Uterus (tissue), 4 donors: Measurements from ENCODE around the gene TNFRSF4. TPM values are rescaled to one million over a fixed set of nuclear protein-coding genes. Genes with fewer than 3 reads are reported as not detected.
"Not testable (repeated sequence)": the region's sequence is repeated elsewhere in the genome, so short reads cannot be mapped to it uniquely, and the experiment has no call there.

Experiments
- DNase-seq, 2 donors: peaks; one replicate each; pipeline ENCODE4 v3.0.0-alpha.2; 2019 to 2020
- H3K27ac ChIP-seq, 2 donors: fragments of 200-600 bp; sonication (generic); 1 replicate in 1 of 2; 2 replicates in 1 of 2; pipeline ENCODE4 v1.5.1; 2016 to 2018
- H3K27me3 ChIP-seq, 2 donors: fragments of 200-600 bp; sonication (generic); one replicate each; pipeline ENCODE4 v1.5.1; 2018 to 2019; ENCODE audit warnings: control low read depth in 1 of 2
- H3K36me3 ChIP-seq, 2 donors: fragments of 200-600 bp; sonication (generic); one replicate each; pipeline ENCODE4 v1.5.1; 2019; ENCODE audit warnings: control low read depth in 1 of 2
- H3K4me1 ChIP-seq, 2 donors: fragments of 200-600 bp; sonication (generic); one replicate each; pipeline ENCODE4 v1.5.1; 2018 to 2019; ENCODE audit warnings: control low read depth in 1 of 2
- H3K4me3 ChIP-seq, 2 donors: fragments of 200-600 bp; sonication (generic); 1 replicate in 1 of 2; 2 replicates in 1 of 2; pipeline ENCODE4 v1.5.1; 2018 to 2019; ENCODE audit warnings: mild to moderate bottlenecking in 1 of 2
- H3K9me3 ChIP-seq, 2 donors: fragments of 200-600 bp; sonication (generic); one replicate each; pipeline ENCODE4 v1.5.1; 2019; ENCODE audit warnings: control low read depth in 1 of 2
- CTCF ChIP-seq, 4 experiments: fragments of 200-600 bp in 2 of 4; fragments of 450-650 bp in 2 of 4; sonication (generic) in 2 of 4; IDR thresholded peaks; one replicate each; pipeline ENCODE4 v1.5.1; 2016 to 2019; ENCODE audit warnings: antibody characterized with exemption in 4 of 4, mild to moderate bottlenecking in 2 of 4, moderate library complexity in 1 of 4
- POLR2A ChIP-seq, 2 donors: fragments of 450-650 bp; IDR thresholded peaks; one replicate each; pipeline ENCODE4 v1.6.1; 2016; ENCODE audit warnings: antibody characterized with exemption in 2 of 2, mild to moderate bottlenecking in 1 of 2, moderate library complexity in 1 of 2
- intact Hi-C: fragments of 100-400 bp; cut with DNase I; formaldehyde crosslinking; loops from one replicate; pipeline ENCODE4 v1.15.1; 2023; ENCODE audit warnings: low total_unique reads
- total RNA-seq, 4 donors: library from RNA; depleted of rRNA in 3 of 4; stranded (reverse); fragments of >200 nt in 3 of 4; gene quantifications; one replicate each; pipeline versions ENCODE4 v1.1.0 to v1.2.4, GENCODE V29; 2014 to 2023
- donor health status: DM: yes; HTN: yes; CAD: no.

Gene TNFRSF4
- total RNA-seq, 4 donors from 2014 or later = 1.3 to 1.5 TPM; not detected in 2

- no peak overlapping the region for H3K4me3 ChIP-seq
- no peaks in the 10 kb centered on the region for H3K36me3 ChIP-seq
- DNase-seq = no peak
- H3K9me3 ChIP-seq = no peaks in the 10 kb centered on the region
- TF ChIP-seq CTCF (IDR thresholded peaks at IDR 0.05) (no peak), POLR2A (IDR thresholded peaks at IDR 0.05) (no peak)
- no peak overlapping the region for H3K27ac ChIP-seq
- H3K27me3 ChIP-seq = peaks cover 10 to 19% of the 10 kb centered on the region in 2 donors
- intact Hi-C loops = no loop called here
- no peaks in the 10 kb centered on the region for H3K4me1 ChIP-seq
Observed at GRCh38 chr1:1176931-1177330, 37.0 kb downstream of the TNFRSF4 start.

- intact Hi-C loops, H3K36me3 ChIP-seq, H3K27ac ChIP-seq, H3K4me3 ChIP-seq, H3K4me1 ChIP-seq, H3K9me3 ChIP-seq, DNase-seq: not testable (repeated sequence)
- H3K27me3 ChIP-seq = peaks cover 10 to 19% of the 10 kb centered on the region in 2 donors
Observed at GRCh38 chr1:1176063-1176761, 37.7 kb downstream of the TNFRSF4 start.

GRCh38 chr1:1175221-1176062, 38.5 kb downstream of the TNFRSF4 start:
- Histone ChIP-seq H3K27ac (no peak overlapping the region), H3K4me3 (no peak overlapping the region), H3K4me1 (no peaks in the 10 kb centered on the region), H3K27me3 (peaks cover 10 to 19% of the 10 kb centered on the region in 2 donors), H3K36me3 (no peaks in the 10 kb centered on the region), H3K9me3 (no peaks in the 10 kb centered on the region)
- TF ChIP-seq POLR2A (IDR thresholded peaks at IDR 0.05) (no peak), CTCF (IDR thresholded peaks at IDR 0.05) (no peak)
- DNase-seq = no peak
- intact Hi-C loops = no loop called here

- intact Hi-C loops = no loop called here
- Histone ChIP-seq H3K4me1 (no peaks in the 10 kb centered on the region), H3K9me3 (no peaks in the 10 kb centered on the region), H3K27me3 (peaks cover 10 to 19% of the 10 kb centered on the region in 2 donors), H3K4me3 (no peak within 1 kb of the TSS), H3K27ac (no peak within 1 kb of the TSS), H3K36me3 (no peaks in the 10 kb centered on the region)
- no peak for DNase-seq
- TF ChIP-seq CTCF (IDR thresholded peaks at IDR 0.05) (no peak), POLR2A (IDR thresholded peaks at IDR 0.05) (no peak)
Observed at GRCh38 chr1:1173793-1174415, 40.0 kb downstream of the TNFRSF4 start, which contains the start of gene TTLL10. Gene TTLL10, plus strand, starts transcription at chr1:1173880. Its CDS starts 5,336 bp downstream, at chr1:1179216.

GRCh38 chr1:1173061-1173792, 40.7 kb downstream of the TNFRSF4 start:
- H3K9me3 ChIP-seq = no peaks in the 10 kb centered on the region
- no peak for DNase-seq
- no peaks in the 10 kb centered on the region for H3K36me3 ChIP-seq
- H3K4me3 ChIP-seq = no peak overlapping the region
- no peak for TF ChIP-seq POLR2A (IDR thresholded peaks at IDR 0.05)
- TF ChIP-seq CTCF (IDR thresholded peaks at IDR 0.05) = no peak
- intact Hi-C loops = no loop called here
- H3K27me3 ChIP-seq = peaks cover 10 to 19% of the 10 kb centered on the region in 2 donors
- H3K4me1 ChIP-seq = no peaks in the 10 kb centered on the region
- H3K27ac ChIP-seq = no peak overlapping the region
